Testis (tissue), 3 donors: ENCODE data around the gene MEGF6. TPM values are rescaled to one million over a fixed set of nuclear protein-coding genes. Genes with fewer than 3 reads are reported as not detected.

Experiments used
- DNase-seq: peaks from one replicate; pipeline ENCODE4 v3.0.0-alpha.2; 2019
- H3K27ac ChIP-seq, 2 donors: fragments of 200-600 bp; sonication (generic); one replicate each; pipeline ENCODE4 v1.5.1; 2019
- H3K27me3 ChIP-seq: fragments of 200-600 bp; sonication (generic); one replicate; pipeline ENCODE4 v1.5.1; 2019
- H3K36me3 ChIP-seq: fragments of 200-600 bp; sonication (generic); one replicate; pipeline ENCODE4 v1.5.1; 2017; ENCODE audit warnings: low read depth; ENCODE audit errors: missing control alignments
- H3K4me1 ChIP-seq: fragments of 200-600 bp; sonication (generic); one replicate; pipeline ENCODE4 v1.5.1; 2019
- H3K4me3 ChIP-seq, 2 donors: fragments of 200-600 bp; sonication (generic); one replicate each; pipeline ENCODE4 v1.5.1; 2017 to 2019
- H3K9me3 ChIP-seq: fragments of 200-600 bp; sonication (generic); one replicate; pipeline ENCODE4 v1.5.1; 2017
- CTCF ChIP-seq, 3 experiments: fragments of 450-650 bp in 2 of 3; fragments of 200-600 bp in 1 of 3; sonication (generic) in 1 of 3; IDR thresholded peaks; one replicate each; pipeline ENCODE4 v1.5.1; 2016 to 2019; ENCODE audit warnings: antibody characterized with exemption in 3 of 3, mild to moderate bottlenecking in 2 of 3, moderate library complexity in 1 of 3
- POLR2A ChIP-seq: fragments of 450-650 bp; IDR thresholded peaks from one replicate; pipeline ENCODE4 v1.6.1; 2017; ENCODE audit warnings: antibody characterized with exemption, mild to moderate bottlenecking, moderate library complexity
- WGBS, 2 donors: methylation state at CpG; one replicate each; pipeline ENCODE4 v1.1.5; 2018; 5-methylcytosine and 5-hydroxymethylcytosine counted together
- intact Hi-C: fragments of 100-400 bp; cut with DNase I; formaldehyde crosslinking; loops from one replicate; pipeline ENCODE4 v1.15.1; 2023; ENCODE audit warnings: low total_unique reads
- polyA plus RNA-seq: library from polyadenylated mRNA; stranded (reverse); fragments of 350-450 nt; fragmentation: Illumina TruSeq; extraction: RNeasy Lipid Tissue Mini Kit (QIAGEN cat#74804); gene quantifications from one replicate; pipeline ENCODE4 v1.2.3, GENCODE V29; 2014; ENCODE audit warnings: low read depth, low replicate concordance; ENCODE audit not compliant: insufficient read depth
- total RNA-seq, 2 donors: library from RNA; depleted of rRNA; stranded (reverse); fragments of >200 nt; gene quantifications; one replicate each; pipeline ENCODE4 v1.2.3, GENCODE V29; 2016

Gene MEGF6
- total and polyA plus RNA-seq, 3 donors from 2014 or later, result 9.0 to 26.4 (median 16.1) TPM

- Histone ChIP-seq H3K4me1 (peaks cover 8% of the 10 kb centered on the region), H3K27me3 (no peaks in the 10 kb centered on the region), H3K27ac (no peak overlapping the region), H3K4me3 (no peak overlapping the region), H3K9me3 (no peaks in the 10 kb centered on the region), H3K36me3 (no peaks in the 10 kb centered on the region)
- no peak for DNase-seq
- 80 to 86% methylated on average over 15 of the region's 15 CpGs for whole genome bisulfite sequencing, 2 donors
- TF ChIP-seq POLR2A (no peak), CTCF (IDR thresholded peaks at IDR 0.05) (no peak)
- intact Hi-C loops, result no loop called here
These were observed 130.3 kb downstream of the MEGF6 start for GRCh38 chr1:3481046-3481445.

GRCh38 chr1:3480369-3480719, 131.0 kb downstream of the MEGF6 start:
- H3K27me3 ChIP-seq, result no peaks in the 10 kb centered on the region
- intact Hi-C loops, result no loop called here
- H3K36me3 ChIP-seq, result no peaks in the 10 kb centered on the region

GRCh38 chr1:3479511-3480368, 131.6 kb downstream of the MEGF6 start:
- no peaks in the 10 kb centered on the region for H3K9me3 ChIP-seq
- WGBS, 2 donors, result 76% methylated on average over 27 of the region's 30 CpGs; no CpG with 5 or more reads in 1 of the 2 donors
- intact Hi-C loops, result no loop called here
- no peak for DNase-seq
- no peaks in the 10 kb centered on the region for H3K27me3 ChIP-seq
- no peaks in the 10 kb centered on the region for H3K36me3 ChIP-seq
- H3K27ac ChIP-seq, result no peak overlapping the region
- TF ChIP-seq CTCF (IDR thresholded peaks at IDR 0.05), result no peak
- no peak for TF ChIP-seq POLR2A
- H3K4me3 ChIP-seq, result no peak overlapping the region
- H3K4me1 ChIP-seq, result peaks cover 8% of the 10 kb centered on the region

More at GRCh38 chr1:3480369-3480719, 131.0 kb downstream of the MEGF6 start:
- Histone ChIP-seq H3K9me3 (no peaks in the 10 kb centered on the region), H3K27ac (no peak overlapping the region), H3K4me3 (no peak overlapping the region), H3K4me1 (peaks cover 8% of the 10 kb centered on the region)
- WGBS, 2 donors, result 80 to 85% methylated on average over 2 to 21 of the region's 21 CpGs
- no peak for DNase-seq
- no peak for TF ChIP-seq POLR2A
- no peak for TF ChIP-seq CTCF (IDR thresholded peaks at IDR 0.05)

GRCh38 chr1:3478187-3478586, 133.1 kb downstream of the MEGF6 start:
- no peak for DNase-seq
- no peaks in the 10 kb centered on the region for H3K9me3 ChIP-seq
- WGBS, 2 donors, result 67 to 92% methylated on average over 5 to 24 of the region's 24 CpGs
- peaks cover 8% of the 10 kb centered on the region for H3K4me1 ChIP-seq
- H3K4me3 ChIP-seq, result no peak overlapping the region
- intact Hi-C loops, result no loop called here
- no peak overlapping the region for H3K27ac ChIP-seq
- TF ChIP-seq CTCF (IDR thresholded peaks at IDR 0.05), result no peak
- no peak for TF ChIP-seq POLR2A
- H3K27me3 ChIP-seq, result no peaks in the 10 kb centered on the region
- H3K36me3 ChIP-seq, result no peaks in the 10 kb centered on the region
